Urinary bladder (tissue), 4 donors: ENCODE results near the gene TBX6. TPM values are rescaled to one million over a fixed set of nuclear protein-coding genes. Genes with fewer than 3 reads are reported as not detected.

Experiments used
- DNase-seq: peaks from one replicate; pipeline ENCODE4 v3.0.0-alpha.2; 2015; ENCODE audit errors: extremely low spot score
- H3K27ac ChIP-seq: one replicate; pipeline ENCODE4 v1.5.1; 2013; ENCODE audit warnings: low read depth, mild to moderate bottlenecking, moderate library complexity
- H3K36me3 ChIP-seq: one replicate; pipeline ENCODE4 v1.6.1; 2013; ENCODE audit warnings: mild to moderate bottlenecking, moderate library complexity; ENCODE audit not compliant: insufficient read depth
- H3K4me1 ChIP-seq: one replicate; pipeline ENCODE4 v1.6.1; 2013; ENCODE audit warnings: mild to moderate bottlenecking, moderate library complexity; ENCODE audit not compliant: insufficient read depth
- H3K4me3 ChIP-seq: one replicate; pipeline ENCODE4 v1.5.1; 2013; ENCODE audit warnings: low read depth, low read length
- WGBS: extraction: QIAGEN DNeasy Blood & Tissue Kit; methylation state at CpG from one replicate; pipeline ENCODE4 v1.1.7; 2013; 5-methylcytosine and 5-hydroxymethylcytosine counted together
- polyA plus RNA-seq: library from polyadenylated mRNA; stranded (reverse); fragments of 200-250 nt; gene quantifications from one replicate; pipeline ENCODE4 v1.2.3, GENCODE V29; 2013
- total RNA-seq: library from RNA; depleted of rRNA; stranded (reverse); fragments of >200 nt; gene quantifications from one replicate; pipeline ENCODE4 v1.2.3, GENCODE V29; 2014
- donor health status: healthy with polysubstance abuse.
- donor health status: healthy.

TBX6 gene
- total and polyA plus RNA-seq, 2 donors, result 0.79 to 2.2 TPM

DNA sequence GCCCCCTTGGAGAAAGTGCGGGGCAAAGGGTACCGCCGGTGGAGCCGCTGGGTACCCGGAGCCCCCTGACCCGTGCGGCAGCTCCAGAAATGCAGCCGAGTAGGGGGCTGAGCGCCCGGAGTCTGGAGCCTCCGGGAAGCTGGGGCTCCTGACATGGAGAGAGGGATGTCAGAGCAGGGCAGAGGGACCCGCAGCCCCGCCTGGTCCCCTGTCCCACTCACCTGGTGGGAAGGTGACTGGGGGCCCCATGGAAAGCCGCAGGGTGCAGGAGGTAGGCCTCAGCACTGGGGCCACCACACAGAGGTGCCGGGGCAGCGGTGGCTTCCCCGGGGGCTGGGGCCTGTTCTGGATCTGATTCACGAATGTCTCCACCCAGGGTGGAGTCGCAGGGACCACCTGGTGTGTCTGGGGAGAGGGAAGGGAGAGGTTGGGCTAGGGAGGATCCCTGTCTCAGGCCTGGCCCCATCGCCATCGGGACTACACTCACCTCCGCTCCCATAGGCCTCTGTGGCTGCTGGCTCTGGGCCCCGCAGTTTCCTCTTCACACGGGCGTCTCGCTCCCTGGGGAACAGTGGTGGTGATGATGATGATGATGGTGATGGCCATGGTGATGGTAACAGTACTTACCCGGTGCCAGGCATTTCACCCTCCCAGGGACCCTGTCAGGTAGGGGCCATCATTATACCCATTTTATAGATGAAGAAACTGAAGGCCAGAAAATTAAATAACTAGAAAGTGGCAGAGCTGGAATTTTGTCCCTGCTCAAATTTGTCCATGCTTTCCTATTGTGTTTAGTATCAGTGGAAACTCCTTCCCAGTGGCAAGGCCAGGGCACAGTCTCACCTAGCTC is 5.2 kb downstream of the TBX6 start:
- Histone ChIP-seq H3K36me3 (no peaks in the 10 kb centered on the region), H3K27ac (no peak overlapping the region), H3K4me1 (no peaks in the 10 kb centered on the region), H3K4me3 (no peak overlapping the region)
- 71% methylated on average over 27 of the region's 27 CpGs for WGBS
- no peak for DNase-seq

DNA sequence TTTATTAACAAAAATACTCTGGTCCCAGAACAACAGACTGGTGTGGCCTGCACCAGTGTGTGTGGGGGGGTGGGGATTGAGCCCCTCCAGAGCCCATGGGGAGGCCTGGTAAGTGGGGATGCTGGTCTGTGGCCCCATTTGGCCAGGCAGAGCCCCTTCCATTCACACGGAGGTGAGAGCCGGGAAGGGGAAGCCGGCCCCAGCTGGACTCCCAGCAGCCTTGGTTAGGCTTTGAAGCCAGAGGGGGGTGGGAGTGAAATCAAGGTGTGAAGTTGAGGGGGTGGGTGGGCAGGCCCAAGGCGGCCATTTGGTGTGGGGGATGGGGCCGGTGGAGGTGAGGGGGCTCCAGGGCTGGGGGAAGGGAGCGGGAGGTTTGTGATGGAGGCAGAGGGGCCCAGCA is 5.9 kb downstream of the TBX6 start:
- H3K36me3 ChIP-seq, result no peaks in the 10 kb centered on the region
- H3K27ac ChIP-seq, result no peak overlapping the region
- DNase-seq, result no peak
- 62% methylated on average over 6 of the region's 6 CpGs for WGBS
- no peak overlapping the region for H3K4me3 ChIP-seq
- H3K4me1 ChIP-seq, result no peaks in the 10 kb centered on the region

GRCh38 chr16:30085247-30085646 is 6.5 kb downstream of the TBX6 start:
- Histone ChIP-seq H3K4me3 (no peak overlapping the region), H3K27ac (no peak overlapping the region), H3K4me1 (no peaks in the 10 kb centered on the region), H3K36me3 (no peaks in the 10 kb centered on the region)
- DNase-seq, result no peak
- 44% methylated on average over 3 of the region's 3 CpGs for WGBS

DNA sequence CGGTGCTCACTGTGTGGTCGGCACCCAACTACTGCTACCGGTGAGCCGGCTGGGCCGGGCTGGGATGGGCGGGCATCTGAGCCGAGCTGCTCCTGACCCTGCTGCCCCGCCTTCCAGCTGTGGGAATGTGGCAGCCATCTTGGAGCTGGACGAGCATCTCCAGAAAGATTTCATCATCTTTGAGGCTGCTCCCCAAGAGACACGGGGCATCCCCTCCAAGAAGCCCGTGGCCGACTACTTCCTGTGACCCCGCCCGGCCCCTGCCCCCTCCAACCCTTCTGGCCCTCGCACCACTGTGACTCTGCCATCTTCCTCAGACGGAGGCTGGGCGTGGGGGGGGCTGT is 6.9 kb downstream of the TBX6 start:
- no peak for DNase-seq
- Histone ChIP-seq H3K36me3 (no peaks in the 10 kb centered on the region), H3K4me1 (no peaks in the 10 kb centered on the region), H3K27ac (no peak overlapping the region), H3K4me3 (no peak overlapping the region)
- 56% methylated on average over 17 of the region's 17 CpGs for WGBS

GRCh38 chr16:30084096-30084815 is 7.5 kb downstream of the TBX6 start:
- Histone ChIP-seq H3K4me1 (no peaks in the 10 kb centered on the region), H3K27ac (no peak overlapping the region), H3K36me3 (no peaks in the 10 kb centered on the region), H3K4me3 (no peak overlapping the region)
- 85% methylated on average over 18 of the region's 18 CpGs for WGBS
- DNase-seq, result no peak

DNA sequence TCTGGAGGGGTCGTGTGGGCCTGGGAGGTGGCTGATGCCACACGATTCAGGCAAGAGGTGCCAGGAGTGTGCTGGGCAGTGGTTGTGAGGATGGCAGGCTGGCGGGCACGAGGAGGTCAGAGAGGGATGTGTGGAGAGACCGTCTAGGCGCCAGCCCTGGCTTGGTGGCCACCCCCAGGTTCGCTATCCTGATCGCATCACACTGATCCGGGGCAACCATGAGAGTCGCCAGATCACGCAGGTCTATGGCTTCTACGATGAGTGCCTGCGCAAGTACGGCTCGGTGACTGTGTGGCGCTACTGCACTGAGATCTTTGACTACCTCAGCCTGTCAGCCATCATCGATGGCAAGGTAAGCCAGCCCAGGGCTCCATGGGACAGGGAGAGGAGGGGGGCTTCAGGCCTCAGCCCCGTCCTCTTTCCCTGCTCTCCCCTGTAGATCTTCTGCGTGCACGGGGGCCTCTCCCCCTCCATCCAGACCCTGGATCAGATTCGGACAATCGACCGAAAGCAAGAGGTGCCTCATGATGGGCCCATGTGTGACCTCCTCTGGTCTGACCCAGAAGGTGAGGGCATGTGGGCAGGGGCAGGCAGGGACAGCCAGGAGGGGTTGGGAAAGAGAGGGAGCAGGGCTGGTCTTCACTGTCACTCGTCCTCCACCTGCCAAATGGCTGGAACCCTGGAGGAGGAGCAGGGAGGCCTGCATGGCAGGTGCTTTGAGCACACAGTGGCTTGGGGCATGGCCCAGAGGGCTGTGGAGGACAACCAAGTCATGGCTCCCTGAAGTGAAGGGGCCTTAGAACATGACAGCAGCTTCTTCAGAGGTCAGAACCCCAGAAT is 8.3 kb downstream of the TBX6 start:
- no peak for DNase-seq
- no peaks in the 10 kb centered on the region for H3K4me1 ChIP-seq
- H3K4me3 ChIP-seq, result no peak overlapping the region
- no peak overlapping the region for H3K27ac ChIP-seq
- peaks cover 2% of the 10 kb centered on the region for H3K36me3 ChIP-seq
- WGBS, result 91% methylated on average over 24 of the region's 24 CpGs

- Histone ChIP-seq H3K4me3 (no peak overlapping the region), H3K27ac (no peak overlapping the region), H3K36me3 (peaks cover 2% of the 10 kb centered on the region), H3K4me1 (no peaks in the 10 kb centered on the region)
- 85% methylated on average over 20 of the region's 20 CpGs for WGBS
- DNase-seq, result no peak
Measured at GRCh38 chr16:30082545-30083090, 9.1 kb downstream of the TBX6 start.

DNA sequence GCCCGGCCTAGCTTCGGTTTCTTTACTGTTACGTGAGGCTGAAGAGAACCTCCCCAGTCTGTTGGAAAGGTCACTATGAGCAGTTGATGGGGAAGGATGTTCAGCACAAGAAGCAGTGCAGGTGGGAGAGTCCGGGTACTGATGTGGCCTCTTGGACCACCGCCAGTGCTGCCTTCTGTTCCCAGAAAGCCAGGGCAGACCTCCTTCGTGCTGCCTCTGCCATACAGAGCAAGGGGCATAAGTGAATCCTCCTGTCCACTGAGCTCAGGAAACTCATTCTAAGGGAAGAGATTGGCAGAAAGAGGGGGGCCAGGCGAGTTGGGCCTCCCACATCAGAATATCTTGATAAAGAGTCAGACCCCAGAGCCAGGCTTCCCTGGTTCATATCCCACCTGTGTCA is 12.2 kb downstream of the TBX6 start:
- H3K36me3 ChIP-seq, result peaks cover 2% of the 10 kb centered on the region
- WGBS, result 87% methylated on average over 7 of the region's 7 CpGs

DNA sequence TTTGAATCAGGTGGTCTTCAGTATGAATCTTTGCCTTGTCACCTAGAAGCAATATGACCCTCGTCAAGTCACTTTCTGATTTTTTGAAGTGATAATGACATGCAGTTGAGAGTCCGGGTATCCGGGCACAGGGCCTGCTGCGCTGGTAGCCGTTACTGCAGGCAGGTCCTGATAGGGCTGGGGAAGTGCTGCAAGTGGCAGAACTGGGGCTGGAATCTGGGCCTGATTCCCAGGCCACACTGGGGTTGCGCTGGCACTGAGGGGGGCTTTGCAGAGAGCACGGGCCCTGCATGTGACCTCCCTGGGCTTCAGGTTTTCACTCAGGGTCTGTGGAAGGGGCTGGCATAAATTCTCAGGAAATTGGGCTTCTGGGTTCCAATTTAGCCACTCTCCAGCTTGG is 13.0 kb downstream of the TBX6 start:
- peaks cover 2% of the 10 kb centered on the region for H3K36me3 ChIP-seq
- no peak overlapping the region for H3K27ac ChIP-seq
- no peak overlapping the region for H3K4me3 ChIP-seq
- WGBS, result 93% methylated on average over 7 of the region's 7 CpGs
- no peaks in the 10 kb centered on the region for H3K4me1 ChIP-seq
- DNase-seq, result no peak

More for the DNA sequence above, 12.2 kb downstream of the TBX6 start:
- Histone ChIP-seq H3K4me3 (no peak overlapping the region), H3K27ac (no peak overlapping the region), H3K4me1 (no peaks in the 10 kb centered on the region)
- no peak for DNase-seq

- H3K4me3 ChIP-seq, result no peak overlapping the region
- WGBS, result 76% methylated on average over 6 of the region's 6 CpGs
- DNase-seq, result no peak
- no peaks in the 10 kb centered on the region for H3K4me1 ChIP-seq
- H3K27ac ChIP-seq, result no peak overlapping the region
- H3K36me3 ChIP-seq, result peaks cover 2% of the 10 kb centered on the region
Measured at GRCh38 chr16:30077656-30078055, 14.1 kb downstream of the TBX6 start.

- 2% methylated on average over 33 of the region's 33 CpGs for WGBS
- H3K36me3 ChIP-seq, result peaks cover 2% of the 10 kb centered on the region
- no peak for DNase-seq
Measured at GRCh38 chr16:30076276-30076791, 15.4 kb downstream of the TBX6 start.

GRCh38 chr16:30075503-30076275 is 16.0 kb downstream of the TBX6 start, which contains the start of gene PPP4C:
PPP4C (plus strand) TSS chr16:30075994; CDS start chr16:30076378, 384 bp downstream.
- H3K4me1 ChIP-seq, result no peaks in the 10 kb centered on the region
- H3K36me3 ChIP-seq, result peaks cover 2% of the 10 kb centered on the region
- 2% methylated on average over 67 of the region's 67 CpGs for WGBS
- peak within 1 kb of the TSS; percentile 96 for H3K4me3 ChIP-seq
- H3K27ac ChIP-seq, result peak within 1 kb of the TSS; percentile 78
- peak; percentile 82 for DNase-seq

More at GRCh38 chr16:30076276-30076791, 15.4 kb downstream of the TBX6 start:
- Histone ChIP-seq H3K4me1 (no peaks in the 10 kb centered on the region), H3K27ac (peak overlapping the region; percentile 78), H3K4me3 (peak overlapping the region; percentile 96)
